Colonic mucosa (tissue), 4 donors: ENCODE results near the gene HPF1. TPM values are rescaled to one million over a fixed set of nuclear protein-coding genes. Genes with fewer than 3 reads are reported as not detected.
"Not testable (repeated sequence)": the region's sequence is repeated elsewhere in the genome, so short reads cannot be mapped to it uniquely, and the experiment has no call there.

Experiments
- DNase-seq: peaks from one replicate; pipeline ENCODE4 v3.0.0-alpha.2; 2020
- H3K27ac ChIP-seq: fragments of 200-600 bp; one replicate; pipeline ENCODE4 v1.8.0; 2021
- H3K27me3 ChIP-seq: fragments of 200-600 bp; one replicate; pipeline ENCODE4 v1.8.0; 2021
- H3K36me3 ChIP-seq: fragments of 200-600 bp; one replicate; pipeline ENCODE4 v1.8.0; 2021
- H3K4me1 ChIP-seq: fragments of 200-600 bp; one replicate; pipeline ENCODE4 v1.8.0; 2021; ENCODE audit warnings: mild to moderate bottlenecking
- H3K4me3 ChIP-seq: fragments of 200-600 bp; one replicate; pipeline ENCODE4 v1.8.0; 2021
- H3K9ac ChIP-seq, 2 donors: one replicate each; pipeline ENCODE4 v1.7.0; 2013; ENCODE audit warnings: control low read depth in 2 of 2, low read depth in 2 of 2, low read length in 2 of 2
- H3K9me3 ChIP-seq: fragments of 200-600 bp; one replicate; pipeline ENCODE4 v1.8.0; 2021
- CTCF ChIP-seq: fragments of 200-600 bp; IDR thresholded peaks from one replicate; pipeline ENCODE4 v1.8.0; 2022; ENCODE audit warnings: antibody characterized with exemption, mild to moderate bottlenecking
- intact Hi-C: fragments of 100-400 bp; cut with DNase I; formaldehyde crosslinking; loops from one replicate; pipeline ENCODE4 v1.14.1; 2022
- total RNA-seq, 2 donors: library from RNA; stranded (reverse); fragmentation: NEBNext Ultra II Directional in 1 of 2; extraction: Animal tissue kit (Norgen Biotek cat#: 25700) in 1 of 2; gene quantifications; one replicate each; pipeline ENCODE4 v1.2.1, GENCODE V29; 2021
- donor health status: healthy.
- donor health status: DM: no; HTN: no; CAD: no.
- donor health status: DM: no; HTN: no; CAD: no.

HPF1 gene
- total RNA-seq, 2 donors from 2014 or later: 11.7 to 23.6 TPM

GRCh38 chr4:169758401-169758962 is 738 bp upstream of the HPF1 start:
- intact Hi-C loops: loop anchor here (10.0 kb wide), 1 partner anchor 144 kb away; the partner anchor contains the start of gene NEK1
- Histone ChIP-seq H3K9me3 (no peaks in the 10 kb centered on the region), H3K27me3 (no peaks in the 10 kb centered on the region), H3K9ac (no peak overlapping the region), H3K36me3 (no peaks in the 10 kb centered on the region), H3K27ac (no peak overlapping the region), H3K4me3 (no peak overlapping the region), H3K4me1 (peaks cover 8% of the 10 kb centered on the region)
- DNase-seq: no peak
- TF ChIP-seq CTCF: no peak

GRCh38 chr4:169756971-169757574 is 671 bp downstream of the HPF1 start:
- peak overlapping the region; percentile 66 for H3K27ac ChIP-seq
- no peak for DNase-seq
- no peaks in the 10 kb centered on the region for H3K36me3 ChIP-seq
- no peak for TF ChIP-seq CTCF
- H3K9ac ChIP-seq: peak overlapping the region; percentile 82 to 84
- H3K4me3 ChIP-seq: peak overlapping the region; percentile 66
- intact Hi-C loops: loop anchor here (10.0 kb wide), 1 partner anchor 142 kb away; the partner anchor contains the start of gene NEK1
- H3K27me3 ChIP-seq: no peaks in the 10 kb centered on the region
- no peaks in the 10 kb centered on the region for H3K9me3 ChIP-seq
- H3K4me1 ChIP-seq: peaks cover 8% of the 10 kb centered on the region

- no peaks in the 10 kb centered on the region for H3K27me3 ChIP-seq
- intact Hi-C loops: no loop called here
- no peak for DNase-seq
- H3K36me3 ChIP-seq: peaks cover 4% of the 10 kb centered on the region
- H3K27ac ChIP-seq: no peak overlapping the region
- H3K4me1 ChIP-seq: no peaks in the 10 kb centered on the region
- no peak for TF ChIP-seq CTCF
- H3K4me3 ChIP-seq: no peak overlapping the region
- no peak overlapping the region for H3K9ac ChIP-seq
- H3K9me3 ChIP-seq: no peaks in the 10 kb centered on the region
Measured at GRCh38 chr4:169745291-169745690, 12.5 kb downstream of the HPF1 start.

GRCh38 chr4:169744601-169745000 is 13.1 kb downstream of the HPF1 start:
- no peak overlapping the region for H3K9ac ChIP-seq
- intact Hi-C loops: no loop called here
- H3K4me3 ChIP-seq: no peak overlapping the region
- H3K36me3 ChIP-seq: peaks cover 4% of the 10 kb centered on the region
- H3K27ac ChIP-seq: no peak overlapping the region
- H3K9me3 ChIP-seq: no peaks in the 10 kb centered on the region
- no peaks in the 10 kb centered on the region for H3K27me3 ChIP-seq
- no peak for TF ChIP-seq CTCF
- DNase-seq: no peak
- no peaks in the 10 kb centered on the region for H3K4me1 ChIP-seq

- no peak for DNase-seq
- H3K9me3 ChIP-seq: no peaks in the 10 kb centered on the region
- no peak overlapping the region for H3K27ac ChIP-seq
- TF ChIP-seq CTCF: no peak
- H3K4me1 ChIP-seq: no peaks in the 10 kb centered on the region
- no peaks in the 10 kb centered on the region for H3K27me3 ChIP-seq
- no peak overlapping the region for H3K4me3 ChIP-seq
- intact Hi-C loops: no loop called here
- no peak overlapping the region for H3K9ac ChIP-seq
- H3K36me3 ChIP-seq: peaks cover 4% of the 10 kb centered on the region
Measured at GRCh38 chr4:169741569-169741968, 16.2 kb downstream of the HPF1 start.

GRCh38 chr4:169738604-169739003 is 19.1 kb downstream of the HPF1 start:
- H3K9ac ChIP-seq, H3K9me3 ChIP-seq, H3K27me3 ChIP-seq, H3K36me3 ChIP-seq, H3K4me3 ChIP-seq, H3K4me1 ChIP-seq, DNase-seq, H3K27ac ChIP-seq, intact Hi-C loops: not testable (repeated sequence)
